ENCODE results near the gene TP53BP2. TPM values are rescaled to one million over a fixed set of nuclear protein-coding genes. Genes with fewer than 3 reads are reported as not detected.

TP53BP2 gene
- total and polyA plus RNA-seq, 10 of the 15 experiments (the other 5 are each of a cell fraction or from before 2014, with no cell fraction given), result 1.6 to 13.7 (median 5.6) TPM

DNA sequence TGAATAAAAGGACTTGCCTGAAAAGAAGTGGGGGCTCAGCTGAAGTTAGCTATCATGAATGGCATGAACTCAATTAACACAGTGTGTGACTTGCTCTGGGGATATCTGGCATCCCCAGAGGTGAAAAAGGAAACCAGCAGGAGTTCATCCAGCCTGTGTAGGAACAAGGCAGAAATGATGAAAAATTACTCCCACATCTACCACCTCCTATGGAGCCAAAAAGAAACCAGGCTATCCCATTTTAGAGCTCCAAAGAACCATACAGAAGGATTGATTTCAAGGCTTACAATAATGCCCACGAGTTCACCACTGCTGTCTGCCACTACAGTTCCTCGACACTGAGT, 25.3 kb downstream of the TP53BP2 start (continued):
- no peak for TF ChIP-seq PRDM15 (CRISPR knock-in tag; IDR thresholded peaks at IDR 0.05)
- TF ChIP-seq JUND (IDR thresholded peaks at IDR 0.05; ENCODE audit: low read depth, low read length), result no peak
- TF ChIP-seq JUNB (IDR thresholded peaks at IDR 0.05), result no peak
- TF ChIP-seq EGR1 (IDR thresholded peaks at IDR 0.05; ENCODE audit: borderline replicate concordance in 1 of 2, low read depth in 2 of 2, low read length in 2 of 2), result no peak

GRCh38 chr1:223819730-223820514, 25.8 kb downstream of the TP53BP2 start:
- RAD21 ChIA-PET (ENCODE audit: unreplicated experiment), result no interaction called here
- FAIRE-seq, result no peak
- TF ChIP-seq, protein P1, sequence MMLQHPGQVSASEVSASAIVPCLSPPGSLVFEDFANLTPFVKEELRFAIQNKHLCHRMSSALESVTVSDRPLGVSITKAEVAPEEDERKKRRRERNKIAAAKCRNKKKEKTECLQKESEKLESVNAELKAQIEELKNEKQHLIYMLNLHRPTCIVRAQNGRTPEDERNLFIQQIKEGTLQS (IDR thresholded peaks at IDR 0.05; ENCODE audit: borderline replicate concordance, extremely low read depth, low read depth, low read length), result no peak
- TF ChIP-seq SRF (IDR thresholded peaks at IDR 0.05; ENCODE audit: low read depth in 2 of 2, low read length in 2 of 2) (no peak), EP300 (IDR thresholded peaks at IDR 0.05; ENCODE audit: borderline replicate concordance in 1 of 2, control insufficient read depth in 1 of 2, low read depth in 2 of 2, low read length in 2 of 2) (no peak), MTA3 (IDR thresholded peaks at IDR 0.05; ENCODE audit: borderline replicate concordance, low read length) (no peak), TCF12 (IDR thresholded peaks at IDR 0.05; ENCODE audit: low read depth, low read length) (no peak), FOXK2 (IDR thresholded peaks at IDR 0.05) (no peak), SREBF1 (IDR thresholded peaks at IDR 0.05; ENCODE audit: low read length) (no peak), CBX5 (IDR thresholded peaks at IDR 0.05; ENCODE audit: low read depth) (no peak), SUZ12 (IDR thresholded peaks at IDR 0.05; ENCODE audit: unreplicated experiment) (no peak), MEF2A (IDR thresholded peaks at IDR 0.05; ENCODE audit: insufficient read depth, low read depth, low read length) (no peak)
- TF ChIP-seq, protein P2, sequence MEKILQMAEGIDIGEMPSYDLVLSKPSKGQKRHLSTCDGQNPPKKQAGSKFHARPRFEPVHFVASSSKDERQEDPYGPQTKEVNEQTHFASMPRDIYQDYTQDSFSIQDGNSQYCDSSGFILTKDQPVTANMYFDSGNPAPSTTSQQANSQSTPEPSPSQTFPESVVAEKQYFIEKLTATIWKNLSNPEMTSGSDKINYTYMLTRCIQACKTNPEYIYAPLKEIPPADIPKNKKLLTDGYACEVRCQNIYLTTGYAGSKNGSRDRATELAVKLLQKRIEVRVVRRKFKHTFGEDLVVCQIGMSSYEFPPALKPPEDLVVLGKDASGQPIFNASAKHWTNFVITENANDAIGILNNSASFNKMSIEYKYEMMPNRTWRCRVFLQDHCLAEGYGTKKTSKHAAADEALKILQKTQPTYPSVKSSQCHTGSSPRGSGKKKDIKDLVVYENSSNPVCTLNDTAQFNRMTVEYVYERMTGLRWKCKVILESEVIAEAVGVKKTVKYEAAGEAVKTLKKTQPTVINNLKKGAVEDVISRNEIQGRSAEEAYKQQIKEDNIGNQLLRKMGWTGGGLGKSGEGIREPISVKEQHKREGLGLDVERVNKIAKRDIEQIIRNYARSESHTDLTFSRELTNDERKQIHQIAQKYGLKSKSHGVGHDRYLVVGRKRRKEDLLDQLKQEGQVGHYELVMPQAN (conservative IDR thresholded peaks at IDR 0.05), result no peak

More at GRCh38 chr1:223819730-223820514, 25.8 kb downstream of the TP53BP2 start:
- ATAC-seq, result no peak
- Histone ChIP-seq H3K27me3 (replicated peaks in 1 of 2; ENCODE audit: control insufficient read depth in 2 of 2, insufficient read depth in 2 of 2, low read length in 1 of 2) (no peaks in the 10 kb centered on the region), H3K4me2 (ENCODE audit: control insufficient read depth, insufficient read depth) (no peak overlapping the region), H3K4me3 (no peak overlapping the region), H3K9me3 (replicated peaks; ENCODE audit: control insufficient read depth, insufficient read depth, low read length) (no peaks in the 10 kb centered on the region), H3K79me2 (ENCODE audit: control insufficient read depth, insufficient read depth, low read length) (no peaks in the 10 kb centered on the region), H2AFZ (ENCODE audit: control insufficient read depth, low read depth, low read length) (no peak overlapping the region), H3K36me3 (ENCODE audit: control insufficient read depth in 2 of 2, insufficient read depth in 2 of 2, low read length in 1 of 2) (no peaks in the 10 kb centered on the region), H4K20me1 (ENCODE audit: control insufficient read depth, insufficient read depth) (no peaks in the 10 kb centered on the region), H3K4me1 (ENCODE audit: control insufficient read depth, insufficient read depth, low read length) (no peaks in the 10 kb centered on the region), H3K9ac (ENCODE audit: control insufficient read depth, insufficient read depth, low read length) (no peak overlapping the region), H3K27ac (ENCODE audit: control insufficient read depth, insufficient read depth) (no peak overlapping the region)
- ChIA-PET POLR2A (no interaction called here), CTCF (no interaction called here), SMC1A (ENCODE audit: uncharacterized antibody, unreplicated experiment) (no interaction called here)
- 73% methylated on average over 4 of the region's 4 CpGs for WGBS (ENCODE audit: insufficient coverage, insufficient replicate concordance, low lambda C conversion rate, missing lambda C conversion rate)
- intact Hi-C loops (cut with micrococcal nuclease; ENCODE audit: unreplicated experiment) (no loop called here), in situ Hi-C loops (cut with MboI) (loop anchor here (25.0 kb wide), 1 partner anchor 517 kb away; the partner anchor contains the start of gene NVL)
- DNase-seq (ENCODE audit: low read depth, low spot score), result no peak
- no TSS peak for BruUV-seq (replicated peaks)

Measured in GM12878 (cell line).